HAP-1 (cell line): ENCODE measurements around the gene TFAP2A.

Experiments
- DNase-seq, 2 experiments: peaks; one replicate each; pipeline ENCODE4 v3.0.0-alpha.2; 2016 to 2020; ENCODE audit warnings: low spot score in 2 of 2
- H3K27me3 ChIP-seq: fragments of 250-450 bp; sonication (Bioruptor Pico); 2 replicates; pipeline ENCODE4 v1.5.1; 2020; ENCODE audit warnings: low read depth, mild to moderate bottlenecking, moderate library complexity
- H3K36me3 ChIP-seq: fragments of 250-450 bp; sonication (Bioruptor Pico); replicated peaks from 2 replicates; pipeline ENCODE4 v1.5.1; 2020; ENCODE audit warnings: mild to moderate bottlenecking
- H3K4me1 ChIP-seq: fragments of 250-450 bp; sonication (Bioruptor Pico); 2 replicates; pipeline ENCODE4 v1.5.1; 2020; ENCODE audit warnings: mild to moderate bottlenecking
- H3K4me3 ChIP-seq: fragments of 250-450 bp; sonication (Bioruptor Pico); 2 replicates; pipeline ENCODE4 v1.5.1; 2020; ENCODE audit warnings: mild to moderate bottlenecking, moderate library complexity
- H3K9me3 ChIP-seq: fragments of 250-450 bp; sonication (Bioruptor Pico); 2 replicates; pipeline ENCODE4 v1.5.1; 2020; ENCODE audit warnings: mild to moderate bottlenecking, moderate library complexity
- in situ Hi-C: fragments of 300-500 bp; cut with MboI; formaldehyde crosslinking; loops from 3 replicates; pipeline ENCODE4 v1.14.3; 2020; ENCODE audit warnings: low sequenced_read_pairs, inconsistent platforms, mixed read lengths

Gene TFAP2A

GRCh38 chr6:10413850-10414738 lies 780 bp downstream of the TFAP2A start:
- DNase-seq = peak in 1 of 2 experiments; percentile 57
- Histone ChIP-seq H3K4me3 (peak overlapping the region; percentile 43), H3K27me3 (no peaks in the 10 kb centered on the region), H3K4me1 (peaks cover 5% of the 10 kb centered on the region), H3K36me3 (0 out of 2 replicates have a peak, but pooled peaks cover 3% of the 10 kb centered on the region), H3K9me3 (peaks cover 3% of the 10 kb centered on the region; the same call in 1 of the 2 replicates)
- in situ Hi-C loops = loop anchor here (10.0 kb wide), 1 partner anchor 389 kb away; no protein-coding TSS in a partner anchor

GRCh38 chr6:10413262-10413849 lies 1.5 kb downstream of the TFAP2A start:
- 0 out of 2 replicates have a peak, but pooled peaks cover 3% of the 10 kb centered on the region for H3K36me3 ChIP-seq
- in situ Hi-C loops = loop anchor here (10.0 kb wide), 1 partner anchor 389 kb away; no protein-coding TSS in a partner anchor
- no peak for DNase-seq
- peaks cover 6% of the 10 kb centered on the region for H3K4me1 ChIP-seq
- H3K27me3 ChIP-seq = no peaks in the 10 kb centered on the region
- peaks cover 3% of the 10 kb centered on the region; the same call in 1 of the 2 replicates for H3K9me3 ChIP-seq
- H3K4me3 ChIP-seq = peak overlapping the region; percentile 43

GRCh38 chr6:10412461-10413261 lies 2.2 kb downstream of the TFAP2A start:
- Histone ChIP-seq H3K9me3 (peaks cover 3% of the 10 kb centered on the region; the same call in 1 of the 2 replicates), H3K4me1 (peaks cover 13% of the 10 kb centered on the region), H3K4me3 (peak overlapping the region; percentile 43), H3K27me3 (no peaks in the 10 kb centered on the region), H3K36me3 (0 out of 2 replicates have a peak, but pooled peaks cover 3% of the 10 kb centered on the region)
- in situ Hi-C loops = loop anchor here (10.0 kb wide), 1 partner anchor 388 kb away; no protein-coding TSS in a partner anchor
- DNase-seq = peak in 1 of 2 experiments; percentile 84

GRCh38 chr6:10411971-10412460 lies 2.9 kb downstream of the TFAP2A start:
- DNase-seq = peak; percentile 78 to 82
- Histone ChIP-seq H3K4me1 (peaks cover 17% of the 10 kb centered on the region), H3K4me3 (peak overlapping the region; percentile 43), H3K9me3 (peaks cover 3% of the 10 kb centered on the region; the same call in 1 of the 2 replicates), H3K36me3 (0 out of 2 replicates have a peak, but pooled peaks cover 3% of the 10 kb centered on the region), H3K27me3 (no peaks in the 10 kb centered on the region)
- in situ Hi-C loops = loop anchor here (10.0 kb wide), 1 partner anchor 387 kb away; no protein-coding TSS in a partner anchor

- H3K27me3 ChIP-seq = no peaks in the 10 kb centered on the region
- H3K4me1 ChIP-seq = peaks cover 24% of the 10 kb centered on the region
- H3K9me3 ChIP-seq = peaks cover 3% of the 10 kb centered on the region; the same call in 1 of the 2 replicates
- H3K4me3 ChIP-seq = peak overlapping the region; percentile 43
- peak in 1 of 2 experiments; percentile 30 for DNase-seq
- in situ Hi-C loops = loop anchor here (10.0 kb wide), 1 partner anchor 387 kb away; no protein-coding TSS in a partner anchor
- H3K36me3 ChIP-seq = peaks cover 6% of the 10 kb centered on the region
Observed at GRCh38 chr6:10411131-10411970, 3.5 kb downstream of the TFAP2A start.

GRCh38 chr6:10410207-10411050 lies 4.4 kb downstream of the TFAP2A start:
- in situ Hi-C loops = loop anchor here (10.0 kb wide), 1 partner anchor 386 kb away; no protein-coding TSS in a partner anchor

GRCh38 chr6:10409731-10410206 lies 5.1 kb downstream of the TFAP2A start:
- in situ Hi-C loops = loop anchor here (10.0 kb wide), 1 partner anchor 385 kb away; no protein-coding TSS in a partner anchor
- H3K27me3 ChIP-seq = no peaks in the 10 kb centered on the region
- H3K4me3 ChIP-seq = no peak overlapping the region
- peaks cover 11% of the 10 kb centered on the region for H3K36me3 ChIP-seq
- DNase-seq = no peak
- peaks cover 35% of the 10 kb centered on the region for H3K4me1 ChIP-seq
- H3K9me3 ChIP-seq = peaks cover 3% of the 10 kb centered on the region; the same call in 1 of the 2 replicates

More at GRCh38 chr6:10410207-10411050, 4.4 kb downstream of the TFAP2A start:
- Histone ChIP-seq H3K4me3 (no peak overlapping the region), H3K36me3 (peaks cover 11% of the 10 kb centered on the region), H3K9me3 (peaks cover 3% of the 10 kb centered on the region; the same call in 1 of the 2 replicates), H3K4me1 (peaks cover 31% of the 10 kb centered on the region), H3K27me3 (no peaks in the 10 kb centered on the region)
- no peak for DNase-seq

- DNase-seq = no peak
- H3K36me3 ChIP-seq = peaks cover 11% of the 10 kb centered on the region
- H3K9me3 ChIP-seq = peaks cover 3% of the 10 kb centered on the region; the same call in 1 of the 2 replicates
- no peaks in the 10 kb centered on the region for H3K27me3 ChIP-seq
- no peak overlapping the region for H3K4me3 ChIP-seq
- H3K4me1 ChIP-seq = peaks cover 39% of the 10 kb centered on the region
- in situ Hi-C loops = no loop called here
Observed at GRCh38 chr6:10409233-10409721, 5.6 kb downstream of the TFAP2A start.

GRCh38 chr6:10408457-10408856 lies 6.4 kb downstream of the TFAP2A start:
- Histone ChIP-seq H3K4me3 (no peak overlapping the region), H3K4me1 (peaks cover 43% of the 10 kb centered on the region)
- in situ Hi-C loops = no loop called here

GRCh38 chr6:10407674-10408054 lies 7.2 kb downstream of the TFAP2A start:
- peaks cover 11% of the 10 kb centered on the region for H3K36me3 ChIP-seq
- H3K4me3 ChIP-seq = no peak overlapping the region
- no peaks in the 10 kb centered on the region for H3K27me3 ChIP-seq
- peaks cover 3% of the 10 kb centered on the region; the same call in 1 of the 2 replicates for H3K9me3 ChIP-seq
- in situ Hi-C loops = no loop called here
- DNase-seq = no peak
- H3K4me1 ChIP-seq = peaks cover 48% of the 10 kb centered on the region

More at GRCh38 chr6:10408457-10408856, 6.4 kb downstream of the TFAP2A start:
- Histone ChIP-seq H3K36me3 (peaks cover 11% of the 10 kb centered on the region), H3K9me3 (peaks cover 3% of the 10 kb centered on the region; the same call in 1 of the 2 replicates), H3K27me3 (no peaks in the 10 kb centered on the region)
- DNase-seq = no peak

- Histone ChIP-seq H3K9me3 (peaks cover 3% of the 10 kb centered on the region; the same call in 1 of the 2 replicates), H3K36me3 (peaks cover 13% of the 10 kb centered on the region), H3K27me3 (no peaks in the 10 kb centered on the region), H3K4me3 (no peak overlapping the region), H3K4me1 (peaks cover 48% of the 10 kb centered on the region)
- in situ Hi-C loops = no loop called here
- peak in 1 of 2 experiments; percentile 35 for DNase-seq
Observed at GRCh38 chr6:10407018-10407673, 7.7 kb downstream of the TFAP2A start.
